ENCODE data around the gene RELCH. TPM values are rescaled to one million over a fixed set of nuclear protein-coding genes. Genes with fewer than 3 reads are reported as not detected.

The RELCH gene
- total RNA-seq, 1 experiment from 2014 or later = 21.6 TPM

GRCh38 chr18:62346333-62347088, 159.5 kb downstream of the RELCH start:
- Histone ChIP-seq H3K79me2 (ENCODE audit: low read length) (peaks cover 7% of the 10 kb centered on the region), H3K9ac (ENCODE audit: low read length) (no peak overlapping the region), H3K9me3 (ENCODE audit: low read length) (no peaks in the 10 kb centered on the region), H3K27me3 (ENCODE audit: low read length) (no peaks in the 10 kb centered on the region), H2AFZ (ENCODE audit: low read length) (no peak overlapping the region), H3K4me2 (ENCODE audit: low read length) (no peak overlapping the region), H3K27ac (ENCODE audit: low read length) (no peak overlapping the region), H3K36me3 (ENCODE audit: low read depth, low read length) (no peaks in the 10 kb centered on the region), H3K4me1 (ENCODE audit: insufficient read depth, low read length) (0 out of 2 replicates have a peak, but pooled peaks cover under 1% of the 10 kb centered on the region), H3F3A (ENCODE audit: low read length, unreplicated experiment) (no peaks in the 10 kb centered on the region), H4K20me1 (ENCODE audit: low read length) (no peaks in the 10 kb centered on the region), H3K9me2 (replicated peaks; ENCODE audit: low read length) (no peaks in the 10 kb centered on the region), H3K4me3 (ENCODE audit: low read length) (no peak overlapping the region)
- no peak for DNase-seq
- TF ChIP-seq CTCF (conservative IDR thresholded peaks at IDR 0.05; ENCODE audit: low read depth, low read length) (no peak), EZH2phosphoT487 (IDR thresholded peaks at IDR 0.05; ENCODE audit: borderline replicate concordance, low read length) (no peak), EZH2 (IDR thresholded peaks at IDR 0.05; ENCODE audit: low read length, unreplicated experiment) (no peak)
- ATAC-seq = no peak
- intact Hi-C loops (cut with micrococcal nuclease) = no loop called here
- no TSS peak for BruUV-seq (replicated peaks)
- CTCF ChIA-PET = no interaction called here
- POLR2A ChIA-PET (ENCODE audit: unreplicated experiment) = no interaction called here

GRCh38 chr18:62347089-62347506, 160.0 kb downstream of the RELCH start:
- H3K27ac ChIP-seq (ENCODE audit: low read length) = no peak overlapping the region
- CTCF ChIA-PET = no interaction called here
- H3K36me3 ChIP-seq (ENCODE audit: low read depth, low read length) = no peaks in the 10 kb centered on the region
- BruUV-seq (replicated peaks) = no TSS peak
- no peak for ATAC-seq
- H3K4me2 ChIP-seq (ENCODE audit: low read length) = no peak overlapping the region
- no peaks in the 10 kb centered on the region for H3F3A ChIP-seq (ENCODE audit: low read length, unreplicated experiment)
- H3K9ac ChIP-seq (ENCODE audit: low read length) = no peak overlapping the region
- no peaks in the 10 kb centered on the region for H4K20me1 ChIP-seq (ENCODE audit: low read length)
- intact Hi-C loops (cut with micrococcal nuclease) = no loop called here
- H3K9me3 ChIP-seq (ENCODE audit: low read length) = no peaks in the 10 kb centered on the region
- peaks cover 3% of the 10 kb centered on the region; the same call in 1 of the 2 replicates for H3K79me2 ChIP-seq (ENCODE audit: low read length)
- TF ChIP-seq EZH2 (IDR thresholded peaks at IDR 0.05; ENCODE audit: low read length, unreplicated experiment) = no peak
- TF ChIP-seq EZH2phosphoT487 (IDR thresholded peaks at IDR 0.05; ENCODE audit: borderline replicate concordance, low read length) = no peak
- TF ChIP-seq CTCF (conservative IDR thresholded peaks at IDR 0.05; ENCODE audit: low read depth, low read length) = no peak
- H3K4me3 ChIP-seq (ENCODE audit: low read length) = no peak overlapping the region
- POLR2A ChIA-PET (ENCODE audit: unreplicated experiment) = no interaction called here
- H3K9me2 ChIP-seq (replicated peaks; ENCODE audit: low read length) = no peaks in the 10 kb centered on the region
- H3K4me1 ChIP-seq (ENCODE audit: insufficient read depth, low read length) = no peaks in the 10 kb centered on the region
- H2AFZ ChIP-seq (ENCODE audit: low read length) = no peak overlapping the region
- no peak for DNase-seq
- H3K27me3 ChIP-seq (ENCODE audit: low read length) = no peaks in the 10 kb centered on the region

GRCh38 chr18:62348474-62348873, 161.4 kb downstream of the RELCH start:
- ChIA-PET POLR2A (ENCODE audit: unreplicated experiment) (no interaction called here), CTCF (no interaction called here)
- H3K79me2 ChIP-seq (ENCODE audit: low read length) = no peaks in the 10 kb centered on the region
- TF ChIP-seq EZH2 (IDR thresholded peaks at IDR 0.05; ENCODE audit: low read length, unreplicated experiment) (no peak), EZH2phosphoT487 (IDR thresholded peaks at IDR 0.05; ENCODE audit: borderline replicate concordance, low read length) (no peak), CTCF (conservative IDR thresholded peaks at IDR 0.05; ENCODE audit: low read depth, low read length) (no peak)
- no peak for ATAC-seq
- no peak overlapping the region for H3K27ac ChIP-seq (ENCODE audit: low read length)
- peaks cover 8% of the 10 kb centered on the region for H3K36me3 ChIP-seq (ENCODE audit: low read depth, low read length)
- H4K20me1 ChIP-seq (ENCODE audit: low read length) = no peaks in the 10 kb centered on the region
- no peak for DNase-seq
- no peaks in the 10 kb centered on the region for H3F3A ChIP-seq (ENCODE audit: low read length, unreplicated experiment)
- no TSS peak for BruUV-seq (replicated peaks)
- H3K9ac ChIP-seq (ENCODE audit: low read length) = no peak overlapping the region
- intact Hi-C loops (cut with micrococcal nuclease) = no loop called here
- no peak overlapping the region for H2AFZ ChIP-seq (ENCODE audit: low read length)
- H3K4me1 ChIP-seq (ENCODE audit: insufficient read depth, low read length) = no peaks in the 10 kb centered on the region
- H3K27me3 ChIP-seq (ENCODE audit: low read length) = no peaks in the 10 kb centered on the region
- no peaks in the 10 kb centered on the region for H3K9me3 ChIP-seq (ENCODE audit: low read length)
- H3K9me2 ChIP-seq (replicated peaks; ENCODE audit: low read length) = no peaks in the 10 kb centered on the region
- H3K4me3 ChIP-seq (ENCODE audit: low read length) = no peak overlapping the region
- no peak overlapping the region for H3K4me2 ChIP-seq (ENCODE audit: low read length)

Data from PC-3 (cell line).